Naive thymus-derived CD8-positive, alpha-beta T cell (primary cell): ENCODE data around the gene CSNK2B. TPM values are rescaled to one million over a fixed set of nuclear protein-coding genes. Genes with fewer than 3 reads are reported as not detected.

Experiments
- ATAC-seq, 2 donors: fragments of 150-1000 bp; cut with Tn5 transposase in 1 of 2; sonication (Bioruptor Pico), chemical (Tn5 transposase) in 1 of 2; 1 replicate in 1 of 2; 2 replicates in 1 of 2; pipeline ENCODE4 v1.10.0; 2021; ENCODE audit warnings: mild to moderate bottlenecking in 2 of 2, moderate library complexity in 2 of 2
- POLR2A ChIA-PET: fragments of 350-600 bp; sonication (Branson Sonifier 250); formaldehyde crosslinking; loops from one replicate; lab custom pipeline; 2021; ENCODE audit warnings: antibody characterized with exemption; lab: Charles Lee
- DNase-seq, 10 donors: peaks; one replicate each; pipeline versions ENCODE4 v3.0.0 to v3.0.0-alpha.2; 2020 to 2022
- H3K27ac Mint-ChIP-seq, 10 donors: one replicate each; pipeline ENCODE4 v1.8.0; 2020 to 2022; ENCODE audit warnings: mild to moderate bottlenecking in 10 of 10, mixed read lengths in 10 of 10, moderate library complexity in 4 of 10, inconsistent platforms in 1 of 10
- H3K27me3 Mint-ChIP-seq, 5 donors: one replicate each; pipeline ENCODE4 v1.8.0; 2021 to 2022; ENCODE audit warnings: mixed read lengths in 5 of 5
- H3K36me3 Mint-ChIP-seq, 3 donors: one replicate each; pipeline ENCODE4 v1.8.0; 2020 to 2022; ENCODE audit warnings: mixed read lengths in 3 of 3, mild to moderate bottlenecking in 2 of 3, inconsistent platforms in 1 of 3
- H3K4me1 Mint-ChIP-seq, 4 donors: one replicate each; pipeline ENCODE4 v1.8.0; 2021 to 2022; ENCODE audit warnings: mixed read lengths in 4 of 4
- H3K4me3 Mint-ChIP-seq, 10 donors: one replicate each; pipeline ENCODE4 v1.8.0; 2020 to 2022; ENCODE audit warnings: mild to moderate bottlenecking in 10 of 10, mixed read lengths in 10 of 10, moderate library complexity in 6 of 10, inconsistent platforms in 1 of 10
- H3K9me3 Mint-ChIP-seq, 9 donors: one replicate each; pipeline ENCODE4 v1.8.0; 2020 to 2022; ENCODE audit warnings: mixed read lengths in 9 of 9, mild to moderate bottlenecking in 3 of 9, inconsistent platforms in 1 of 9, moderate library complexity in 1 of 9
- polyA plus RNA-seq, 3 donors: library from polyadenylated mRNA; unstranded; fragments of 300-500 nt; fragmentation: Illumina TruSeq; gene quantifications; one replicate each; pipeline ENCODE4 v1.2.3, GENCODE V29; 2021
- total RNA-seq, 8 experiments: library from RNA in 2 of 8; stranded (reverse) in 2 of 8; gene quantifications; one replicate each; pipeline ENCODE4 v1.2.3 and lab custom pipeline; 2021 to 2026

Gene CSNK2B
- total and polyA plus RNA-seq, 5 experiments from 2014 or later, result 131 to 230 (median 214) TPM

GRCh38 chr6:31655349-31656237 lies 10.3 kb upstream of the CSNK2B start, which contains the start of gene APOM:
Gene APOM, plus strand, starts transcription at chr6:31655894. Its CDS starts 73 bp downstream, at chr6:31655967.
- H3K4me1 Mint-ChIP-seq, result peaks cover 38 to 78% (median 71%) of the 10 kb centered on the region in 4 donors
- H3K9me3 Mint-ChIP-seq, result peaks cover 0 to 3% (median 0%) of the 10 kb centered on the region in 9 donors
- H3K27me3 Mint-ChIP-seq, result peaks cover 0 to 2% (median 0%) of the 10 kb centered on the region in 5 donors
- ATAC-seq (no peak), DNase-seq (no peak)
- peak within 1 kb of the TSS in 5 of 10 donors; percentile 12 to 63 (median 51) for H3K4me3 Mint-ChIP-seq
- POLR2A ChIA-PET, result interaction anchor here (0.6 to 6.6 kb wide), 4 partner anchors 8 to 1921 kb away, joined by 3 to 223 read pairs (median 4); partner anchors contain the start of genes C6orf47, CSNK2B and GPANK1
- peaks cover 0 to 29% (median 5%) of the 10 kb centered on the region in 3 donors for H3K36me3 Mint-ChIP-seq
- peak within 1 kb of the TSS; percentile 31 to 91 (median 66) for H3K27ac Mint-ChIP-seq

GRCh38 chr6:31657406-31658157 lies 8.3 kb upstream of the CSNK2B start:
- ATAC-seq (no peak), DNase-seq (peak in 2 of 10 donors; percentile 18 to 21)
- POLR2A ChIA-PET, result interaction anchor here (1.0 to 1.6 kb wide), 2 partner anchors 14 kb away, joined by 3 to 5 read pairs; no protein-coding TSS in a partner anchor
- Mint-ChIP-seq H3K9me3 (no peaks in the 10 kb centered on the region), H3K27ac (peak overlapping the region; percentile 44 to 89 (median 76)), H3K27me3 (no peaks in the 10 kb centered on the region), H3K4me1 (peaks cover 34 to 80% (median 70%) of the 10 kb centered on the region in 4 donors), H3K36me3 (peaks cover 0 to 30% (median 5%) of the 10 kb centered on the region in 3 donors), H3K4me3 (peak overlapping the region; percentile 16 to 95 (median 91))

DNA sequence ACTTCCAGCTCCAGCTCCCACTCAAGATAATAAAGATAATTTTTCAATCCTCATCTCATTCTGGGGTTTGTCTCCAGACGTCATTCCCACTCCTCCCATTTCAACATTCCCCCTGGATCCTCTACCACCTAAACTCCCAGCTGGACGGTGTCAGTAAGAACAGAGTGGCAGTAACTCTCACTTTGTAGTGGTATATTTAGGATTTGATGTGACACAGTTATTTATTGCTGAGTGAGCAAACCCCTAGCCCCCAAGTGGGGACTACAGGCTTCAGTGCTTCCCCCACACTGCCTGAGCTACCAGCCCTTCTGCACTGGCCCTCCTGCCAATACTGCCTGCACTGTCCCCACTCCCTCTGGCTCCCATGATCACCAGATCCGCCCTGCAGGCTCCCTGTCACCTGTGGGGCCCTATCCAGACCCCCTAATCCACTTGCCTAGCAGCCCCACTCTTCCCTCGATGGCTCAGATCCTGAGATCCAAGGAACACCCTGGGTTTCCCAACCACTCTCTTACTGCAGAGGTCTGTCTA lies 7.7 kb upstream of the CSNK2B start:
- peaks cover 0 to 32% (median 5%) of the 10 kb centered on the region in 3 donors for H3K36me3 Mint-ChIP-seq
- H3K27me3 Mint-ChIP-seq, result no peaks in the 10 kb centered on the region
- ATAC-seq (no peak), DNase-seq (no peak)
- H3K4me1 Mint-ChIP-seq, result peaks cover 34 to 80% (median 74%) of the 10 kb centered on the region in 4 donors
- no peaks in the 10 kb centered on the region for H3K9me3 Mint-ChIP-seq
- H3K4me3 Mint-ChIP-seq, result peak overlapping the region; percentile 27 to 95 (median 93)
- POLR2A ChIA-PET, result interaction anchor here (0.7 to 1.6 kb wide), 5 partner anchors 13 to 168 kb away, joined by 3 to 5 read pairs (median 4); no protein-coding TSS in a partner anchor
- H3K27ac Mint-ChIP-seq, result peak overlapping the region in 9 of 10 donors; percentile 56 to 89 (median 75)

DNA sequence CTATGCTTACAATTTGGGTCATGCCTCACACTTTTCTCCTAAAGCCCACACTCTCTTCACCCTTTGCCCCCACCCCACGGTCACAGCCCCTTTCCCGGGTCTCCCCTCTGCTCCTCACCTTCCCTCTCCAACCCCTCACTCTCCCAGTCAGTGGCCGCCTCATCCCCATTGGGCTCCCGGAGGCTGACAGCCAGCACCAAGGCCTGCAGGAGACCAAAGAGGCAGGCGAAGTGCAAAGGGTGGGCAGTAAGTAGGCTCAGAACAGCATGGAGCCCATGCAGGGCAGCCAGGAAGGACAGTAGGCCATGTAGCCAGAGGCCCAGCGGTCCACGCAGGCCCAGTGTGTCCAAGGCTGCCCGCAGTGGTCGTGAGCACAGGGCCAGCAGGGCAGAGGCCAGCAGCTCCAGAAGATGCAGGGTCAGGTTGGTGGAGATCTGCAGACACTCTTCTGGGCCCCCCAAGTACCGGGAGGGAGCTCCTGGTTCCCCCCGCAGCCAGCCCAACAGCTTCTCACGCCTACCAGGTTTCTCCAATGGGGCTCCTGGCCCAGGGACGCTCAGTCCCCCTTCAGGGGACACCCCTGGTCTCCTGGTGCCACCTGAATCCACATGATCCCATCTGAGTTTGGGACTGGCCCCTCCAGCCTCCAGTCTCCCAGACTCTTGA lies 6.8 kb upstream of the CSNK2B start:
- POLR2A ChIA-PET, result interaction anchor here (0.6 to 0.7 kb wide), 6 partner anchors 54 to 228 kb away, joined by 3 to 5 read pairs (median 4); no protein-coding TSS in a partner anchor
- H3K27ac Mint-ChIP-seq, result peak overlapping the region in 9 of 10 donors; percentile 65 to 92 (median 89)
- H3K4me3 Mint-ChIP-seq, result peak overlapping the region; percentile 85 to 95 (median 93)
- ATAC-seq, result no peak
- peaks cover 0 to 41% (median 5%) of the 10 kb centered on the region in 3 donors for H3K36me3 Mint-ChIP-seq
- peaks cover 36 to 85% (median 80%) of the 10 kb centered on the region in 4 donors for H3K4me1 Mint-ChIP-seq
- no peaks in the 10 kb centered on the region for H3K9me3 Mint-ChIP-seq
- no peaks in the 10 kb centered on the region for H3K27me3 Mint-ChIP-seq
- no peak for DNase-seq

GRCh38 chr6:31659649-31660380 lies 6.1 kb upstream of the CSNK2B start:
- ATAC-seq, result peak; percentile 40 to 59
- POLR2A ChIA-PET, result interaction anchor here (0.5 to 7.9 kb wide), 12 partner anchors 7 to 299 kb away, joined by 3 to 223 read pairs (median 4); partner anchors contain the start of genes ABHD16A, APOM, BAG6 and NELFE
- Mint-ChIP-seq H3K4me3 (peak overlapping the region; percentile 85 to 95 (median 93)), H3K9me3 (no peaks in the 10 kb centered on the region), H3K27ac (peak overlapping the region; percentile 84 to 93 (median 90)), H3K4me1 (peaks cover 42 to 90% (median 87%) of the 10 kb centered on the region in 4 donors), H3K27me3 (no peaks in the 10 kb centered on the region), H3K36me3 (peaks cover 0 to 45% (median 5%) of the 10 kb centered on the region in 3 donors)
- DNase-seq, result peak in 7 of 10 donors; percentile 8 to 47 (median 26)

DNA sequence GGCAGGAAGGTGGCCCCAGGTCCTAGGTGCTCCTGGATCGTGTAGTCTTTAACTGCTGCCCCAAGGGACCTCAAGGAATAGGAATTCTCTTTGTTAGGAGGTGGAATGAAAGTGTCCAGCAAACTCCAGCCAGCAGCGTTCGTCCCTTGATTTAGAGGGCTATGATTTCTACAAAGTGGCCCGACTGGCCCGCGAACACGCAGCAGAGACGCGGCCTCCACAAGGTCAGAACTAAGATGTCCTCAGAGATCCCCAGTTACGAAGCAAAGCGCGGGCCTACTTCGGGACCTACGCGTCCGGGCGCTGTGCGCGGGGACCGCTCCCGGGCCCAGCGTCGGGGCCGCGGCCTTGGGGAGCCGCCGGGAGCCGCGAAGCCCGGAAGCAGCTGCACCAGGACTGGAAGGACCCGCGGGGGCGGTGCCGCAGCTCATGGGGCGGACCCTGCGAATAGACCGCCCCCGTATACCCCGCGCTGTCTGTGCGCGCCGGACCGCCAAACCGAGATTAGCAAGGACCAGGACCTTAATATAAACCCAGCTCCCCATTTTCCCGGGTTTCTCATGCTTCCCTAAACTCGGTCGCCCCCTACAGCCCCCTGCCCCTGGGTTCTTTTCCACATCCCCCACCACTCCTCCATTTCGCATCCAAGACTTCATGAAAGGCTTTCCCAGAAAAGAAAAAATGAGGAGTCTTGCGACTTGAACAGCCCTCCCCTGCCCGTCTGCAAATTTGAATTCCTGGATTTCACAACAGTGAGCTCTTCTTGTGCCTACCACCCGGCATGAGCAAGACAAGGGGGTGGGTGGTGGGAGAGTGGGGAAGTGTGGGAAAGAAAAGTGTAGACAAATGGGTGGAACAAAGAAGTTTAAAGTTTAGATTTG lies 5.3 kb upstream of the CSNK2B start, which contains the start of gene C6orf47:
C6orf47 (minus strand) TSS at position 398 of the 881 bp plus-strand sequence. CDS start 831 bp downstream, outside the sequence.
- Mint-ChIP-seq H3K4me1 (peaks cover 39 to 89% (median 83%) of the 10 kb centered on the region in 4 donors), H3K4me3 (peak within 1 kb of the TSS; percentile 85 to 95 (median 93)), H3K27me3 (no peaks in the 10 kb centered on the region), H3K36me3 (peaks cover 0 to 42% (median 5%) of the 10 kb centered on the region in 3 donors), H3K9me3 (no peaks in the 10 kb centered on the region), H3K27ac (peak within 1 kb of the TSS; percentile 84 to 93 (median 90))
- peak; percentile 59 to 81 (median 69) for DNase-seq
- POLR2A ChIA-PET, result interaction anchor here (0.5 to 7.9 kb wide), 18 partner anchors 8 to 753 kb away, joined by 3 to 223 read pairs (median 4); partner anchors contain the start of genes ABHD16A, APOM, BAG6 and DDX39B
- ATAC-seq, result peak; percentile 57 to 74

GRCh38 chr6:31661262-31662123 lies 4.4 kb upstream of the CSNK2B start:
- no peaks in the 10 kb centered on the region for H3K9me3 Mint-ChIP-seq
- H3K27ac Mint-ChIP-seq, result peak overlapping the region; percentile 72 to 93 (median 90)
- POLR2A ChIA-PET, result interaction anchor here (0.7 to 7.9 kb wide), 19 partner anchors 9 to 754 kb away, joined by 3 to 223 read pairs (median 3); partner anchors contain the start of genes ABHD16A, APOM, BAG6 and DDX39B
- DNase-seq (no peak), ATAC-seq (no peak)
- peaks cover 0 to 40% (median 4%) of the 10 kb centered on the region in 3 donors for H3K36me3 Mint-ChIP-seq
- peaks cover 40 to 89% (median 83%) of the 10 kb centered on the region in 4 donors for H3K4me1 Mint-ChIP-seq
- H3K27me3 Mint-ChIP-seq, result no peaks in the 10 kb centered on the region
- H3K4me3 Mint-ChIP-seq, result peak overlapping the region; percentile 80 to 95 (median 93)

DNA sequence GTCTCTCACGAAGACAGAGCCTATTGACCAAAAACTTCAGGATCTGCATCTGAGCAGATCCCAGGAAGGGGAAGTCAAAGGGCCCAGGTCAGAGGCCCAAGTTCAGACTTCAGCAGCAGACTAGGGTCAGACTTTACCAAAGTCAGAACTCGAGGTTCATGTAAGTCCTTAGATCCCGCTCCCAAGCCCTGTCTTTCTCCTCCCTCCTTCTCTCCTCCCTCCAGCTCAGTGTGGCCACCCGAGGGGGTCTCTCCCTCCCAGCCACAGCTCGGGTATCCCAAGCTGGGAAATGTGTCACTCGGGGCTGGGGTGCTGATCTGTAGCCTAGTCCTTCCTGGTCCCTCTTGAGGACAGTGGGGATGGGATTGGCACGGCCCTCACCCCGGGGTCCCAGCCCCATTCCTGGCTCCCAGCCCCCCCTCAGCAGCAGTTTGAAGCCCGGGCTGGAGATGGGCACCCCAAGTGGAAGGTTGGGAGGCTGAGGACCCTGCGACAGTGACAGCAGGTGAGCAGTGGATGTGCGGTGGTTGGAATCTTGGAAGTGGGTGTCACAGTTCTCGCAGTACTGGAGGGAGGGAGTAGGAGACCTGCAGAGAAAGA lies 3.7 kb upstream of the CSNK2B start:
- Mint-ChIP-seq H3K27me3 (no peaks in the 10 kb centered on the region), H3K36me3 (peaks cover 0 to 42% (median 3%) of the 10 kb centered on the region in 3 donors), H3K4me1 (peaks cover 40 to 91% (median 82%) of the 10 kb centered on the region in 4 donors), H3K9me3 (no peaks in the 10 kb centered on the region), H3K27ac (peak overlapping the region in 9 of 10 donors; percentile 52 to 92 (median 70)), H3K4me3 (peak overlapping the region; percentile 36 to 95 (median 69))
- no peak for DNase-seq
- no peak for ATAC-seq
- POLR2A ChIA-PET, result interaction anchor here (0.6 to 7.9 kb wide), 7 partner anchors 9 to 203 kb away, joined by 3 to 223 read pairs (median 3); partner anchors contain the start of genes ABHD16A, APOM and BAG6
